ENCODE measurements around the gene DGKH. TPM values are rescaled to one million over a fixed set of nuclear protein-coding genes. Genes with fewer than 3 reads are reported as not detected.

The DGKH gene
- total and polyA plus RNA-seq, 9 of the 15 experiments (the other 6 are each of a cell fraction or from before 2014, with no cell fraction given) = 0.38 to 4.4 (median 3.1) TPM

GRCh38 chr13:42065414-42065813 is 17.0 kb downstream of the DGKH start:
- no peak for ATAC-seq
- peaks cover 4% of the 10 kb centered on the region; the same call in 1 of the 3 replicates for H3K36me3 ChIP-seq (ENCODE audit: control insufficient read depth, insufficient read depth, low read length)
- in situ Hi-C loops (cut with MboI) (no loop called here), intact Hi-C loops (cut with micrococcal nuclease) (no loop called here)
- H3K27me3 ChIP-seq (ENCODE audit: control insufficient read depth in 2 of 2, insufficient read depth in 2 of 2, low read length in 2 of 2) = no peaks in the 10 kb centered on the region
- FAIRE-seq = no peak
- no peak for TF ChIP-seq PHTF2 (CRISPR knock-in tag; IDR thresholded peaks at IDR 0.05)
- H3K9me3 ChIP-seq (replicated peaks; ENCODE audit: control insufficient read depth, insufficient read depth, low read depth, low read length) = no peaks in the 10 kb centered on the region
- H3K4me2 ChIP-seq (ENCODE audit: insufficient read depth, low read length) = no peak overlapping the region
- H3K9me1 ChIP-seq (ENCODE audit: control insufficient read depth, insufficient read depth, low read length) = no peaks in the 10 kb centered on the region
- POLR2A ChIA-PET = interaction anchor here (1.1 kb wide), 1 partner anchor 10 kb away, joined by 3 read pairs; no protein-coding TSS in a partner anchor
- CTCF ChIA-PET (ENCODE audit: low intra/inter-chr PET ratio) = no interaction called here
- 0 out of 5 replicates have a peak, but pooled peaks cover 0 to 5% of the 10 kb centered on the region in 2 experiments for H3K4me1 ChIP-seq (replicated peaks in 1 of 2; ENCODE audit: control insufficient read depth in 2 of 2, insufficient read depth in 2 of 2, low read length in 2 of 2)
- 74% methylated on average over 4 of the region's 4 CpGs for WGBS (ENCODE audit: insufficient coverage, low coverage, missing lambda C conversion rate)
- H3K4me3 ChIP-seq = no peak overlapping the region
- H3K27ac ChIP-seq (ENCODE audit: extremely low read depth, low read depth, low read length) = no peak overlapping the region
- no peaks in the 10 kb centered on the region for H4K20me1 ChIP-seq (replicated peaks; ENCODE audit: control insufficient read depth, insufficient read depth, low read length)
- no peak overlapping the region for H2AFZ ChIP-seq (ENCODE audit: low read depth, low read length)
- no peaks in the 10 kb centered on the region for H3K79me2 ChIP-seq (ENCODE audit: control insufficient read depth, insufficient read depth, low read length)
- no peak overlapping the region for H3K9ac ChIP-seq (ENCODE audit: insufficient read depth in 1 of 2, low read depth in 2 of 2, low read length in 2 of 2)
- DNase-seq (ENCODE audit: extremely low read depth in 1 of 4, low spot score in 3 of 4) = no peak
- BruUV-seq (replicated peaks) = no TSS peak

DNA sequence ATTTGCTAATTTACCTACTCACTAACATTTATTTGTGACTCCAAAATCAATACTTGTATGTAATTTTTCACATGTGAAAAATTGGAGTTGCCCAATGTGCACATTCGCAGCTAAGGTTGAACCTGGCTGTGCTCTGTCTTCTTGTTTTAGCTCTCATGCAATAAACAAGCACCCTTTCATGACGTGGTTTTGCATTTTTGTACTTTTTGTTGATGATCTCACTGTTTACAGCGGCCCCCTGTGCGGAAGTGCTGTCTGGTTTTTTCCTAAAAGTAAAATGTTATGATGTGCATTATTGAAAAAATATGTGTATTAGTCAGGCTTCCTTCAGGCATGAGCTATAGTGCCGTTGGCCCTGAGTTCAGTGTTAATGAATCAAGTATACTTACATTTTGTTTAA is 18.1 kb downstream of the DGKH start:
- BruUV-seq (replicated peaks) = no TSS peak
- no peak for ATAC-seq
- Histone ChIP-seq H3K27me3 (ENCODE audit: control insufficient read depth in 2 of 2, insufficient read depth in 2 of 2, low read length in 2 of 2) (no peaks in the 10 kb centered on the region), H3K9ac (ENCODE audit: insufficient read depth in 1 of 2, low read depth in 2 of 2, low read length in 2 of 2) (no peak overlapping the region), H3K4me3 (no peak overlapping the region), H3K4me1 (replicated peaks in 1 of 2; ENCODE audit: control insufficient read depth in 2 of 2, insufficient read depth in 2 of 2, low read length in 2 of 2) (peaks cover 0 to 5% of the 10 kb centered on the region in 2 experiments; a peak in 1 of 5 replicates), H4K20me1 (replicated peaks; ENCODE audit: control insufficient read depth, insufficient read depth, low read length) (no peaks in the 10 kb centered on the region), H3K79me2 (ENCODE audit: control insufficient read depth, insufficient read depth, low read length) (no peaks in the 10 kb centered on the region), H3K36me3 (ENCODE audit: control insufficient read depth, insufficient read depth, low read length) (peaks cover 4% of the 10 kb centered on the region; the same call in 1 of the 3 replicates), H3K9me1 (ENCODE audit: control insufficient read depth, insufficient read depth, low read length) (no peaks in the 10 kb centered on the region), H3K27ac (ENCODE audit: extremely low read depth, low read depth, low read length) (no peak overlapping the region), H3K4me2 (ENCODE audit: insufficient read depth, low read length) (no peak overlapping the region), H2AFZ (ENCODE audit: low read depth, low read length) (no peak overlapping the region), H3K9me3 (replicated peaks; ENCODE audit: control insufficient read depth, insufficient read depth, low read depth, low read length) (no peaks in the 10 kb centered on the region)
- WGBS (ENCODE audit: insufficient coverage, low coverage, missing lambda C conversion rate) = 67% methylated on average over 5 of the region's 5 CpGs
- ChIA-PET POLR2A (interaction anchor here (1.1 kb wide), 1 partner anchor 11 kb away, joined by 3 read pairs; no protein-coding TSS in a partner anchor), CTCF (ENCODE audit: low intra/inter-chr PET ratio) (no interaction called here)
- in situ Hi-C loops (cut with MboI) = no loop called here
- no peak for FAIRE-seq
- intact Hi-C loops (cut with micrococcal nuclease) = no loop called here
- DNase-seq (ENCODE audit: extremely low read depth in 1 of 4, low spot score in 3 of 4) = no peak
- TF ChIP-seq HMGN3 (IDR thresholded peaks at IDR 0.05; ENCODE audit: borderline replicate concordance, extremely low read depth, insufficient read length, low read depth, low read length) (no peak), ILF3 (IDR thresholded peaks at IDR 0.05; ENCODE audit: borderline replicate concordance) (no peak), ZNF24 (IDR thresholded peaks at IDR 0.05) (no peak), BRCA1 (IDR thresholded peaks at IDR 0.05) (no peak), BRCA1 (CRISPR knock-in tag; IDR thresholded peaks at IDR 0.05) (no peak), POLR2AphosphoS5 (IDR thresholded peaks at IDR 0.05; ENCODE audit: control insufficient read depth, insufficient read depth, low read depth, low read length) (no peak)
- TF ChIP-seq, protein P1, sequence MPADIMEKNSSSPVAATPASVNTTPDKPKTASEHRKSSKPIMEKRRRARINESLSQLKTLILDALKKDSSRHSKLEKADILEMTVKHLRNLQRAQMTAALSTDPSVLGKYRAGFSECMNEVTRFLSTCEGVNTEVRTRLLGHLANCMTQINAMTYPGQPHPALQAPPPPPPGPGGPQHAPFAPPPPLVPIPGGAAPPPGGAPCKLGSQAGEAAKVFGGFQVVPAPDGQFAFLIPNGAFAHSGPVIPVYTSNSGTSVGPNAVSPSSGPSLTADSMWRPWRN (IDR thresholded peaks at IDR 0.05; ENCODE audit: low read depth) = no peak
- TF ChIP-seq, protein P2, sequence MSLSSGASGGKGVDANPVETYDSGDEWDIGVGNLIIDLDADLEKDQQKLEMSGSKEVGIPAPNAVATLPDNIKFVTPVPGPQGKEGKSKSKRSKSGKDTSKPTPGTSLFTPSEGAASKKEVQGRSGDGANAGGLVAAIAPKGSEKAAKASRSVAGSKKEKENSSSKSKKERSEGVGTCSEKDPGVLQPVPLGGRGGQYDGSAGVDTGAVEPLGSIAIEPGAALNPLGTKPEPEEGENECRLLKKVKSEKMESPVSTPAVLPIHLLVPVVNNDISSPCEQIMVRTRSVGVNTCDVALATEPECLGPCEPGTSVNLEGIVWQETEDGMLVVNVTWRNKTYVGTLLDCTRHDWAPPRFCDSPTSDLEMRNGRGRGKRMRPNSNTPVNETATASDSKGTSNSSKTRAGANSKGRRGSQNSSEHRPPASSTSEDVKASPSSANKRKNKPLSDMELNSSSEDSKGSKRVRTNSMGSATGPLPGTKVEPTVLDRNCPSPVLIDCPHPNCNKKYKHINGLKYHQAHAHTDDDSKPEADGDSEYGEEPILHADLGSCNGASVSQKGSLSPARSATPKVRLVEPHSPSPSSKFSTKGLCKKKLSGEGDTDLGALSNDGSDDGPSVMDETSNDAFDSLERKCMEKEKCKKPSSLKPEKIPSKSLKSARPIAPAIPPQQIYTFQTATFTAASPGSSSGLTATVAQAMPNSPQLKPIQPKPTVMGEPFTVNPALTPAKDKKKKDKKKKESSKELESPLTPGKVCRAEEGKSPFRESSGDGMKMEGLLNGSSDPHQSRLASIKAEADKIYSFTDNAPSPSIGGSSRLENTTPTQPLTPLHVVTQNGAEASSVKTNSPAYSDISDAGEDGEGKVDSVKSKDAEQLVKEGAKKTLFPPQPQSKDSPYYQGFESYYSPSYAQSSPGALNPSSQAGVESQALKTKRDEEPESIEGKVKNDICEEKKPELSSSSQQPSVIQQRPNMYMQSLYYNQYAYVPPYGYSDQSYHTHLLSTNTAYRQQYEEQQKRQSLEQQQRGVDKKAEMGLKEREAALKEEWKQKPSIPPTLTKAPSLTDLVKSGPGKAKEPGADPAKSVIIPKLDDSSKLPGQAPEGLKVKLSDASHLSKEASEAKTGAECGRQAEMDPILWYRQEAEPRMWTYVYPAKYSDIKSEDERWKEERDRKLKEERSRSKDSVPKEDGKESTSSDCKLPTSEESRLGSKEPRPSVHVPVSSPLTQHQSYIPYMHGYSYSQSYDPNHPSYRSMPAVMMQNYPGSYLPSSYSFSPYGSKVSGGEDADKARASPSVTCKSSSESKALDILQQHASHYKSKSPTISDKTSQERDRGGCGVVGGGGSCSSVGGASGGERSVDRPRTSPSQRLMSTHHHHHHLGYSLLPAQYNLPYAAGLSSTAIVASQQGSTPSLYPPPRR (CRISPR knock-in tag; IDR thresholded peaks at IDR 0.05; ENCODE audit: borderline replicate concordance) = no peak

Data from K562 (cell line).